Neural cell (in vitro differentiated cells): ENCODE measurements around the gene PERM1. TPM values are rescaled to one million over a fixed set of nuclear protein-coding genes. Genes with fewer than 3 reads are reported as not detected.

Experiments used
- H2AFZ ChIP-seq: fragments of 200-600, 300-800 bp; sonication (generic), shearing (Covaris generic); 2 replicates; pipeline ENCODE4 v1.6.0; 2014; ENCODE audit warnings: low read depth, mild to moderate bottlenecking, antibody characterized with exemption, low read length, moderate library complexity
- H3F3A ChIP-seq: fragments of 200-600 bp; shearing (Covaris generic); 2 replicates; pipeline ENCODE4 v1.6.1; 2016; ENCODE audit warnings: mild to moderate bottlenecking, moderate library complexity, mixed read lengths, antibody characterized with exemption, low read length; ENCODE audit not compliant: insufficient read depth, poor library complexity, severe bottlenecking
- H3K27ac ChIP-seq: fragments of 200-600, 300-800 bp; sonication (generic), shearing (Covaris generic); 2 replicates; pipeline ENCODE4 v1.5.1; 2014; ENCODE audit warnings: mild to moderate bottlenecking, low read length, moderate library complexity
- H3K27me3 ChIP-seq: fragments of 300-800, 200-600 bp; sonication (generic), shearing (Covaris generic); 2 replicates; pipeline ENCODE4 v1.6.0; 2014; ENCODE audit warnings: mild to moderate bottlenecking, low read depth, low read length, moderate library complexity; ENCODE audit not compliant: insufficient read depth
- H3K36me3 ChIP-seq: fragments of 300-800, 200-600 bp; sonication (generic), shearing (Covaris generic); 2 replicates; pipeline ENCODE4 v1.5.1; 2014; ENCODE audit warnings: mild to moderate bottlenecking, antibody characterized with exemption, low read length, moderate library complexity; ENCODE audit not compliant: insufficient read depth
- H3K4me2 ChIP-seq: fragments of 300-800, 200-600 bp; sonication (generic), shearing (Covaris generic); 2 replicates; pipeline ENCODE4 v1.6.0; 2014; ENCODE audit warnings: mild to moderate bottlenecking, low read length
- H3K4me3 ChIP-seq: fragments of 300-800, 200-600 bp; sonication (generic), shearing (Covaris generic); 2 replicates; pipeline ENCODE4 v1.5.1; 2014; ENCODE audit warnings: mild to moderate bottlenecking, low read length, moderate library complexity
- H3K79me2 ChIP-seq: fragments of 200-600 bp; shearing (Covaris generic); replicated peaks from 2 replicates; pipeline ENCODE4 v1.6.0; 2014; ENCODE audit warnings: mild to moderate bottlenecking, low read length, moderate library complexity; ENCODE audit not compliant: insufficient read depth
- H3K9ac ChIP-seq: fragments of 300-800, 200-600 bp; sonication (generic), shearing (Covaris generic); 2 replicates; pipeline ENCODE4 v1.6.1; 2016; ENCODE audit warnings: mild to moderate bottlenecking, low read length, mixed read lengths
- H3K9me2 ChIP-seq: fragments of 200-600 bp; shearing (Covaris generic); 2 replicates; pipeline ENCODE4 v1.6.1; 2016; ENCODE audit warnings: mild to moderate bottlenecking, low read length, mixed read lengths; ENCODE audit not compliant: insufficient read depth
- H3K9me3 ChIP-seq: fragments of 200-600, 300-800 bp; sonication (generic), shearing (Covaris generic); 2 replicates; pipeline ENCODE4 v1.6.1; 2016; ENCODE audit warnings: mild to moderate bottlenecking, mixed run types, low read length, moderate library complexity, mixed read lengths
- H4K20me1 ChIP-seq: fragments of 200-600 bp; shearing (Covaris generic); 2 replicates; pipeline ENCODE4 v1.6.1; 2016; ENCODE audit warnings: mild to moderate bottlenecking, mixed run types; ENCODE audit not compliant: insufficient read depth
- CTCF ChIP-seq: fragments of 450-650 bp; IDR thresholded peaks from 2 replicates; pipeline ENCODE4 v1.5.1; 2014; ENCODE audit warnings: antibody characterized with exemption, mild to moderate bottlenecking, moderate library complexity; ENCODE audit not compliant: poor library complexity, severe bottlenecking
- EP300 ChIP-seq: fragments of 450-650 bp; conservative IDR thresholded peaks from 2 replicates; pipeline ENCODE4 v1.6.1; 2014; ENCODE audit warnings: antibody characterized with exemption, mild to moderate bottlenecking, moderate library complexity; ENCODE audit not compliant: poor library complexity, severe bottlenecking
- EZH2 ChIP-seq: fragments of 200-600, 300-800 bp; shearing (Covaris generic), sonication (generic); IDR thresholded peaks from 2 replicates; pipeline ENCODE4 v1.6.1; 2014; ENCODE audit warnings: antibody characterized with exemption, low read length, borderline replicate concordance, mild to moderate bottlenecking; ENCODE audit not compliant: insufficient read depth, poor library complexity, severe bottlenecking
- MXI1 ChIP-seq: fragments of 450-650 bp; conservative IDR thresholded peaks from 2 replicates; pipeline ENCODE4 v1.6.1; 2014; ENCODE audit warnings: antibody characterized with exemption, mild to moderate bottlenecking; ENCODE audit not compliant: poor library complexity, severe bottlenecking
- POLR2AphosphoS5 ChIP-seq: IDR thresholded peaks from 2 replicates; pipeline ENCODE4 v1.6.1; 2012
- RAD21 ChIP-seq: fragments of 450-650 bp; conservative IDR thresholded peaks from 2 replicates; pipeline ENCODE4 v1.6.1; 2014; ENCODE audit warnings: antibody characterized with exemption, mild to moderate bottlenecking, moderate library complexity
- REST ChIP-seq: IDR thresholded peaks from 2 replicates; pipeline ENCODE4 v1.6.1; 2012; ENCODE audit warnings: borderline replicate concordance
- SMC3 ChIP-seq: fragments of 450-650 bp; conservative IDR thresholded peaks from 2 replicates; pipeline ENCODE4 v1.6.1; 2014; ENCODE audit warnings: antibody characterized with exemption, mild to moderate bottlenecking, moderate library complexity; ENCODE audit not compliant: poor library complexity
- TAF1 ChIP-seq: IDR thresholded peaks from 2 replicates; pipeline ENCODE4 v1.6.1; 2012; ENCODE audit warnings: low read depth
- polyA plus RNA-seq: library from polyadenylated mRNA; depleted of rRNA; stranded (reverse); fragments of >200 nt; gene quantifications from 2 replicates; pipeline ENCODE4 v1.2.3, GENCODE V29; 2014

The PERM1 gene
- polyA plus RNA-seq, 1 donor from 2014 or later: not detected

- H3K9ac ChIP-seq: no peak overlapping the region
- no peaks in the 10 kb centered on the region for H3F3A ChIP-seq
- H3K36me3 ChIP-seq: no peaks in the 10 kb centered on the region
- H3K9me3 ChIP-seq: no peaks in the 10 kb centered on the region
- H4K20me1 ChIP-seq: no peaks in the 10 kb centered on the region
- no peak overlapping the region for H3K27ac ChIP-seq
- H3K4me3 ChIP-seq: no peak overlapping the region
- no peaks in the 10 kb centered on the region for H3K79me2 ChIP-seq
- peaks cover 65% of the 10 kb centered on the region for H3K27me3 ChIP-seq
- H3K9me2 ChIP-seq: no peaks in the 10 kb centered on the region
- no peak overlapping the region for H3K4me2 ChIP-seq
- no peak overlapping the region for H2AFZ ChIP-seq
- TF ChIP-seq SMC3: no peak
- no peak for TF ChIP-seq MXI1
- TF ChIP-seq EP300: no peak
- no peak for TF ChIP-seq REST
- no peak for TF ChIP-seq POLR2AphosphoS5
- TF ChIP-seq EZH2: no peak
- no peak for TF ChIP-seq CTCF
- TF ChIP-seq RAD21: no peak
- no peak for TF ChIP-seq TAF1
Measured at GRCh38 chr1:969260-969855, 12.5 kb downstream of the PERM1 start.

GRCh38 chr1:967466-968343, 14.2 kb downstream of the PERM1 start:
- Histone ChIP-seq H4K20me1 (no peaks in the 10 kb centered on the region), H3K4me2 (no peak overlapping the region)
- TF ChIP-seq EP300 (no peak), REST (no peak), SMC3 (no peak), TAF1 (no peak), EZH2 (no peak), MXI1 (no peak), POLR2AphosphoS5 (no peak), CTCF (no peak), RAD21 (no peak)

More at GRCh38 chr1:967466-968343, 14.2 kb downstream of the PERM1 start:
- H3K27ac ChIP-seq: no peak overlapping the region
- peaks cover 65% of the 10 kb centered on the region for H3K27me3 ChIP-seq
- no peak overlapping the region for H2AFZ ChIP-seq
- no peaks in the 10 kb centered on the region for H3K36me3 ChIP-seq
- no peaks in the 10 kb centered on the region for H3K79me2 ChIP-seq
- H3K9me2 ChIP-seq: no peaks in the 10 kb centered on the region
- H3K9ac ChIP-seq: no peak overlapping the region
- H3K9me3 ChIP-seq: no peaks in the 10 kb centered on the region
- no peaks in the 10 kb centered on the region for H3F3A ChIP-seq
- no peak overlapping the region for H3K4me3 ChIP-seq
